ENCODE measurements around the gene SCGB2B2.
"Not testable (repeated sequence)": the region's sequence is repeated elsewhere in the genome, so short reads cannot be mapped to it uniquely, and the experiment has no call there.

Gene SCGB2B2

DNA sequence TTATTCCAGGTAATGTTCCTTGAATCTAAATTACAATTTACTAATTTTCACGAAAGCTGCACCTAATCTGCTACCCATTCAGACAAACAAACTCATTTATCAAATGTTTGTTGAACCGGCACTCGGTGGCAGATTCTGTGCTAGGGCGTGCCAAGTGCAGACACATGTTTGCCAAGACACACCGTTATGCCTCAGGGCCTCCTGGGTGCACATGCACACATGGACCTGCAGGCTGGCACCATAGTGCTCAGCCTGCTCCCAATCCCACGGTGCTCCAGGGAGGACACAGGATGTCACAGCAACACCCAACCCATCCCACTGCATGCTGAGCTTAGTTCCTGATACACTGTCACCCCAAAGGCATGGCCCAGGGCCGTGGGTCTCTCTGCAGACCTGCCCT is 7.7 kb downstream of the SCGB2B2 start:
- DNase-seq (ENCODE audit: extremely low read depth in 1 of 2, low read depth in 1 of 2), result no peak

DNA sequence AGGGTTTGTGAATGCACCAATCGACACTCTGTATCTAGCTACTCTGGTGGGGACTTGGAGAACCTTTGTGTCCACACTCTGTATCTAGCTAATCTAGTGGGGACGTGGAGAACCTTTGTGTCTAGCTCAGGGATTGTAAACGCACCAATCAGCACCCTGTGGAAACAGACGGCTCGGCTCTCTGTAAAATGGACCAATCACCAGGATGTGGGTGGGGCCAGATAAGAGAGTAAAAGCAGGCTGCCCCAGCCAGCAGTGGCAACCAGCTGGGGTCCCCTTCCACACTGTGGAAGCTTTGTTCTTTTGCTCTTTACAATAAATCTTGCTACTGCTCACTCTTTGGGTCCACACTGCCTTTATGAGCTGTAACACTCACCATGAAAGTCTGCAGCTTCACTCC is 8.3 kb downstream of the SCGB2B2 start:
- not testable (repeated sequence) for DNase-seq (ENCODE audit: extremely low read depth in 1 of 2, low read depth in 1 of 2)

DNA sequence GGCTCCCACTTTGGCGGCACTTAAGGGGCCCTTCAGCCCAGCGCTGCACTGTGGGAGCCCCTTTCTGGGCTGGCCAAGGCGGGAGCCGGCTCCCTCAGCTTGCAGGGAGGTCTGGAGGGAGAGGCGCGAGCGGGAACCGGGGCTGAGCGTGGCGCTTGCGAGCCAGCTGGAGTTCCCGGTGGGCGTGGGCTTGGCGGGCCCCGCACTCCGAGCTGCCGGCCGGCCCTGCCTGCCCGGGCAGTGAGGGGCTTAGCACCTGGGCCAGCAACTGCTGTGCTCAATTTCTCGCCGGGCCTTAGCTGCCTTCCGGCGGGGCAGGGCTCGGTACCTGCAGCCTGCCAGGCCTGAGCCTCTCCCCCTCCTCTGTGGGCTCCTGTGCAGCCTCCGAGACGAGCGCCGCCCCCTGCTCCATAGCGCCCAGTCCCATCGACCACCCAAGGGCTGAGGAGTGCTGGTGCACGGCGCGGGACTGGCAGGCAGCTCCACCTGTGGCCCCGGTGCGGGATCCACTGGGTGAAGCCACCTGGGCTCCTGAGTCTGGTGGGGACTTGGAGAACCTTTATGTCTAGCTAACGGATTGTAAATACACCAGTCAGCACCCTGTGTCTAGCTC is 8.8 kb downstream of the SCGB2B2 start:
- not testable (repeated sequence) for DNase-seq (ENCODE audit: extremely low read depth in 1 of 2, low read depth in 1 of 2)

GRCh38 chr19:34667349-34668076 is 9.4 kb downstream of the SCGB2B2 start:
- DNase-seq (ENCODE audit: extremely low read depth in 1 of 2, low read depth in 1 of 2), result no peak

- DNase-seq (ENCODE audit: extremely low read depth in 1 of 2, low read depth in 1 of 2), result no peak
Observed at GRCh38 chr19:34666958-34667265, 10.0 kb downstream of the SCGB2B2 start.

GRCh38 chr19:34666200-34666957 is 10.6 kb downstream of the SCGB2B2 start:
- no peak for DNase-seq (ENCODE audit: extremely low read depth in 1 of 2, low read depth in 1 of 2)

GRCh38 chr19:34665275-34665674 is 11.7 kb downstream of the SCGB2B2 start:
- DNase-seq (ENCODE audit: extremely low read depth in 1 of 2, low read depth in 1 of 2), result not testable (repeated sequence)

- no peak for DNase-seq (ENCODE audit: extremely low read depth in 1 of 2, low read depth in 1 of 2)
Observed at GRCh38 chr19:34664870-34665269, 12.1 kb downstream of the SCGB2B2 start.

DNA sequence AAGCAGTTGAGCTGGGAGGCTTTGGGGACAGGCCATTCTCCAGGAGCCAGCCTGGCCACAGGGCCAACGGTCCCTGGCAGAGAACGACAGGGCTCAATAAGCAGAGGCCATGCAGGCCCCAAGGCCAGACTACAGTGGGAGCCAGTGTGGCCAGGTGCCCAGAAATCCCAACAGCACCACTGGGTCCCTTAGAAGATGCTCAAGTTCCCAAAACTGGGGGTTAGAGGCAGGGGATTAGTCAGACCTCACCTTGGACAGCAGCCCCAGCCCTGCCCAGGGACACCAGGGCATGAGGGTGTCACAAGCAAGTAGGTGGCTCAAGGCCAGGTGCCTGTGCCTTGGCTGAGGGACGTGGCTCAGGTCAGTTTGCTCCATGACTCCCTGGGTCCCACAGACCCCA is 12.8 kb downstream of the SCGB2B2 start:
- DNase-seq (ENCODE audit: extremely low read depth in 1 of 2, low read depth in 1 of 2), result no peak

DNA sequence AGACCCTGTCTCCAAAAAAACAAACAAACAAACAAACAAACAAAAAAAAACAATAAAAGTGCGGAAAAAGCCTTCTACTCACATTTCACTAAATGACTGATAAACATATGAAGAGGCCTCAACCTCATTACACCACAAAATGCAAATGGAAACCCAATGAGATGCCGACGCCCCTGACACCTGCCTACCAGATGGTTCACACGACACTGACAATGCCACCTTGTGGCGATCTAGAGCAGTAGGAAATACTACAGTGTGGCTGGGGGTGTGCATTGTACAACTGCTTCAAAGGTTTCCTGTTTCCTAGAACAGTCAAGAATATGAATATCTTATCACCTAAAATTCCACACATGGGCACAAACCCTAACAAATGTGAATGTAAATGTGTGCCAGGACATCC is 14.0 kb downstream of the SCGB2B2 start:
- DNase-seq (ENCODE audit: extremely low read depth in 1 of 2, low read depth in 1 of 2), result peak in 1 of 2 donors; percentile 18

DNA sequence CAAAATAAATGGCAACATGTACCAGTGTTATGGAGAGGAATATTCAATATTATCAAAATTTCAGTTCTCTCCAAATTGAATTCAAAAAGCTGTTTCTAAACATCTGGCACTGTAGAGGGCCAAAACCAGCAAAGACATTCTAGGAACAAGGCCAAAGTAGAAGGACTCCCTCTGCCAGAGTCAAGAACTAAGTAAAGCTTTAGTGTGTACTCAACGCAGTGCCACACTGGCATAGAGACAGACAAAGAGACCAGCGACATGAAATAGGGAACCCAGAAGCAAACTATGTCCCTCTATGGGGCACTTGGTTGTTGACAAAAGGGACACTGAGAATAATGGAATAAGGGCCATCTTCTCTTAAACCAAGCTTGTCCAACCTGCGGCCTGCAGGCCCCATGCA is 15.6 kb downstream of the SCGB2B2 start:
- no peak for DNase-seq (ENCODE audit: extremely low read depth in 1 of 2, low read depth in 1 of 2)

GRCh38 chr19:34655651-34656050 is 21.3 kb downstream of the SCGB2B2 start:
- DNase-seq (ENCODE audit: extremely low read depth in 1 of 2, low read depth in 1 of 2), result no peak

DNA sequence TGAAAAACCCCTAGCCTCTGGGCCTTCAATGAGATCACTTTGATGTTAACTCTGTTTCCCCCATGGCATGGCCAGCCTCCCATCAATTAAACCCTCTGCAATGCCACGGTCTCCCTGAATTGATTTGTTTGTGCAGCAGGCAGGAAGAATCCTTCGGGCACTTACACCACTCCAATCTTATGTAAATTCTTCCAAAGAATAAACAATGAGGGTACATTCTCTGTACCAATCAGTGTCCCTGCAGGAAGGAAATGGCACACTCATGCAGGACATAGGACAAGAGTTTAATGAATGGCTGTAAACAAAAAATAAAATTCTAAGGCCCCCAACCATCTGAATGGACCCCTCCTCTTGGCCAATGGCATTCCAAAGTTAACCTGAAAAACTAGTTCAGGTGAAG is 22.2 kb downstream of the SCGB2B2 start:
- no peak for DNase-seq (ENCODE audit: extremely low read depth in 1 of 2, low read depth in 1 of 2)

DNA sequence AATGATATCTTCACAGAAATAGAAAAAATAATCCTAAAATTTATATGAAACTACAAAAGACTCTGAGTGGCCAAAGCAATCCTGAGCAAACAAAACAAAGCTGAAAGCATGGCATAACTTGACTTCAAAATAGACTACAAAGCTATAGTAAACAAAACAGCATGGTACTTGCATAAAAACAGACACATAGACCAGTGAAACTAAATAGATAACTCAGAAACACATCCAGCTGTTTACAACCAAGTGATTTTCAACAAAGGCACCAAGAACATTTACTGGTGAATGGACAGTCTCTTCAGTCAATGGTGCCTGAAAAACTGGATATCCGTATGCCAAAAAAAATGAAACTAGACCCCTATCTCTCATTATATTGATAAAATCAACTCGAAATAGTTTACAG is 25.2 kb downstream of the SCGB2B2 start:
- no peak for DNase-seq (ENCODE audit: extremely low read depth in 1 of 2, low read depth in 1 of 2)

DNA sequence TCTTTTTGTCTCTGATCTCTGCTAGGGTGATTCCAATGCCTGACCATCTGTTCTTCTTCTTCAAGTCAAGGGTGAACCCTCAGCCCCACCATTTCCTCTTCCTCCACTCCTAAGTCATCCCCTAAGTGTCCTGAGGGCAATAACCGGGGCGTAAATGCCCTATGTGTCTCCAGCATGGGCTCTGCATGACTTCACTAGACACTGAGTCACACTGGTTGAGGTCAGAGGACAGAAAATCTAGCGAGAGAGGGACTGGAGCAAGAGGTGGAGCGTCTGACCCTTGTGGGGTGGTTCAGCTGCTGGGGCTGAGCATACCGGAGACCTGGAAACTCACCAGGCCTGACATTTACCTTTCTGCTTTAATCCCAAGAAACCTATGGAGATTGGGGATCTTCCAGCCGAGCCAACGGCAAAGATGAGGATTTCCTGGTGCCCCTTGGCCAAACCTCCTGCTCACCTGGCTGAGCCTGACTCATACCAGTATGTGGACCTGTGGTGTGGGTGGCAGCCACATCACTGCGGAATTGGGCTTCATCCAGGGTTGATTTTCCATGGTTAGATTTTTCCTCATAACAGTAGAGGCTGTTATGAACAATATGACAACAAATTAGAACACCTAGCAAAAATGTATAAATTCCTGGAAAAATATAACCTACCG is 26.9 kb downstream of the SCGB2B2 start:
- DNase-seq (ENCODE audit: extremely low read depth in 1 of 2, low read depth in 1 of 2), result no peak

DNA sequence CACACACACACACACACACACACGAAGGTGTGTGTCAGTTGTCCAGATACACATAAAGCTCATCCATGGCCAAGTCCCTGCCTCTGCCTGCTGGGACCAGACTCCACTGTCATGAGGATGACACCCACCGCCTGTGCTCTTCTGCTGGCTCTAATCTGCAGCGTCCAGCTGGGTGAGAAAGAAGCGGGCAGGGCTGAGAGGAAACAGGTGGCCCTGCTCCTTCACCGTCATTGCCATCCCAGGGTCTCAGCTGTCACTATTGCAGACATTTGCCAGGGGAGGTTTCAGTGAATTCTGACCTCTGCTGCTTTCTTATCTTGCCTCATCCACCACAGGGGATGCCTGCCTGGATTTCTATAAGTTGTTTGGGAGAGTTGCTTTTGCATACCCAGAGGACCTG is 31.4 kb downstream of the SCGB2B2 start:
- no peak for DNase-seq (ENCODE audit: extremely low read depth in 1 of 2, low read depth in 1 of 2)

DNA sequence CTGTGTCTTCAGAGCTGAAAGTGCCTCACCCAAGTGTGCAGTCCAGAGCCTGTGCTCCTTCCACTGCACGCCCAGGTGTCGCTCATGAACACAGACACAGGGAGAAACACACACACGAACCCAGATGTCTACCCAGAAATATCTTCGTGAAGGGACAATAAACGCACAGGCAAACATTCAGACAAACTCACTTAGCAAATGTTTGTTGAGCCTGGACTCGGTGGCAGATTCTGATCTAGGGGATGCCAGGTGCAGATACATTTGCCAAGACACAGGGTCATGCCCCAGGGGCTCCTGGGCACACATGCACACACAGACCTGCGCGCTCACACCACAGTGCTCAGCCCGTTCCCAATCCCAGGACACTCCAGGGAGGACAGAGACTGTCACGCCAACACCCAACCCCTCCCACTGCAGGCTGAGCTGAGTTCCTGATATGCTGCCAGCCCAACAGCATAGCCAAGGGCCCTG is 31.9 kb downstream of the SCGB2B2 start:
- DNase-seq (ENCODE audit: extremely low read depth in 1 of 2, low read depth in 1 of 2), result no peak

GRCh38 chr19:34642241-34642640 is 34.7 kb downstream of the SCGB2B2 start:
- DNase-seq (ENCODE audit: extremely low read depth in 1 of 2, low read depth in 1 of 2), result no peak

GRCh38 chr19:34639491-34640085 is 37.4 kb downstream of the SCGB2B2 start:
- DNase-seq (ENCODE audit: extremely low read depth in 1 of 2, low read depth in 1 of 2), result peak in 1 of 2 donors; percentile 26

DNA sequence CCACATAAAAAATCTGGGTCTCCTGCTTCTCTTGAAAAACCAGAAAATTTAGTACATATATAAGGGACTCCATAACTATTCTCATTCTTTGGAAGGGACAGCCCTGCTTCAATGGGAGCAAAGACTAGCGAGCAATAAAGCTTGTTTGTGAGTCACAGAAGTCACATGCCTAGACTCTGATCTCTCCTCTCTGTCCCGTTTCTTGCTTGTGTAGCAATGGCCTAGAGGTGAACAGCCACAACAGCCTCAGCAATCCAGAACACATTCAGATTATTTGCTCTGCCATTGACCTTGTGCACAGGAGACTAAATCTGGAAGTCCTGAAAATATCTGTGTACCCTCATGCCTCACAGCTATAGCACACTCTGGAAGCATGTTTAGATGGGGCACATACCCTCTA is 43.2 kb downstream of the SCGB2B2 start:
- no peak for DNase-seq (ENCODE audit: extremely low read depth in 1 of 2, low read depth in 1 of 2)
